DND-41 (cell line): ENCODE measurements around the gene LRFN2.

Source experiments
- EZH2 ChIP-seq: IDR thresholded peaks from 3 replicates; pipeline ENCODE4 v1.6.1; 2012; ENCODE audit warnings: borderline replicate concordance, low read depth, mild to moderate bottlenecking, moderate library complexity, low read length, inconsistent platforms; ENCODE audit not compliant: severe bottlenecking
- TF ChIP-seq, protein P1 (sequence below): IDR thresholded peaks from 2 replicates; pipeline ENCODE4 v1.5.1; 2012; ENCODE audit warnings: borderline replicate concordance, low read length, moderate library complexity, mild to moderate bottlenecking; ENCODE audit not compliant: poor library complexity, severe bottlenecking; ENCODE audit errors: extremely low read depth

DNA sequence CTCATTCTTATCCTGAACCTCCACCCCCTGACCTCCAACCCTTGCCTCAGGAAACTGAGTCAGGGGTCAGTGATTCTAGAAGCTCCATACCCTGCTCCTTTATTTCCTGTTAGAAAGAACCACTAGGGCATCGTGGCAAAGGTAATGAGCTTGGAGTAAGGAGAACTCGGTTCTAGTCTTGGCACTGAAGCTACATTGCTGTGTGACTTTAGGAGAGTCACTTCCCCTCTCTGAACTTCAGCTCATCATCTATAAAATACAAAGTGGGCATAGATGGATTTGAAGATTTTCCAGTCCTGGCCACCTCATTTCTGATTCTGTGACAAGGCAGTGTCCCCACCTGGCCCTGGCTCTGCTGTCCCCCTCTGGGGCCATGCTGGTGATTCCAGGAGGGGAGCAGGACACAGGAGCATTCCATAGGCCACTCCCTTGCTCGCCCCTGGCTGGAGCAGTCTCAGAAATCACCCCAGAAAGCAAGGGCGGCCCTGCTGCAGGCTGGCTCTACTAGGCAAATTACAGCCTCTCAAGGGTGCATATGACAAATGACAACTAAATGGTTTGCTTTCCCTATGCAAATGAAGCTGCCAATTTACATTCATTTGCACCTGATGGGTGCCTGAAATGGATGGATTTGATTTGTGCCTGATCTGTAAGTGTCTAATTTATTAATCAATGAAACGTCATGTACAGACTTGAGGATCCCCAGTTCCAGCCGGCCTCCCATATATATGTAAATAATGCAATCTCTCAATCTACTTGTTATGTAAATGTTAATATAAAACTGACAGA, 62.2 kb downstream of the LRFN2 start:
- TF ChIP-seq, protein P1, sequence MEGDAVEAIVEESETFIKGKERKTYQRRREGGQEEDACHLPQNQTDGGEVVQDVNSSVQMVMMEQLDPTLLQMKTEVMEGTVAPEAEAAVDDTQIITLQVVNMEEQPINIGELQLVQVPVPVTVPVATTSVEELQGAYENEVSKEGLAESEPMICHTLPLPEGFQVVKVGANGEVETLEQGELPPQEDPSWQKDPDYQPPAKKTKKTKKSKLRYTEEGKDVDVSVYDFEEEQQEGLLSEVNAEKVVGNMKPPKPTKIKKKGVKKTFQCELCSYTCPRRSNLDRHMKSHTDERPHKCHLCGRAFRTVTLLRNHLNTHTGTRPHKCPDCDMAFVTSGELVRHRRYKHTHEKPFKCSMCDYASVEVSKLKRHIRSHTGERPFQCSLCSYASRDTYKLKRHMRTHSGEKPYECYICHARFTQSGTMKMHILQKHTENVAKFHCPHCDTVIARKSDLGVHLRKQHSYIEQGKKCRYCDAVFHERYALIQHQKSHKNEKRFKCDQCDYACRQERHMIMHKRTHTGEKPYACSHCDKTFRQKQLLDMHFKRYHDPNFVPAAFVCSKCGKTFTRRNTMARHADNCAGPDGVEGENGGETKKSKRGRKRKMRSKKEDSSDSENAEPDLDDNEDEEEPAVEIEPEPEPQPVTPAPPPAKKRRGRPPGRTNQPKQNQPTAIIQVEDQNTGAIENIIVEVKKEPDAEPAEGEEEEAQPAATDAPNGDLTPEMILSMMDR: no peak
- no peak for TF ChIP-seq EZH2
